K562 (cell line): Measurements from ENCODE around the gene HSDL2. TPM values are rescaled to one million over a fixed set of nuclear protein-coding genes. Genes with fewer than 3 reads are reported as not detected.

Experiments
- BRD4 ChIP-seq: fragments of 200-600 bp; sonication (generic); IDR thresholded peaks from 2 replicates; pipeline ENCODE4 v1.6.1; 2017; ENCODE audit warnings: inconsistent platforms
- CHD4 ChIP-seq: fragments of 200-600 bp; sonication (generic); IDR thresholded peaks from 3 replicates; pipeline ENCODE4 v1.6.1; 2012; ENCODE audit warnings: low read depth, mild to moderate bottlenecking, mixed read lengths, low read length, inconsistent platforms; ENCODE audit not compliant: insufficient read depth, insufficient replicate concordance, poor library complexity, severe bottlenecking
- DDX20 ChIP-seq: fragments of 450-650 bp; IDR thresholded peaks from 2 replicates; pipeline ENCODE4 v1.6.1; 2016; ENCODE audit warnings: missing genetic modification characterization, low read depth, mild to moderate bottlenecking, missing compliant biosample characterization, moderate library complexity
- FOXA3 ChIP-seq, 2 experiments: fragments of 450-650 bp in 1 of 2; sonication (generic) in 1 of 2; formaldehyde crosslinking; IDR thresholded peaks in 1 of 2; conservative IDR thresholded peaks in 1 of 2; 2 replicates each; pipeline versions ENCODE4 v1.4.0 to v1.8.0; 2020 to 2022; ENCODE audit warnings: mild to moderate bottlenecking in 2 of 2, missing genetic modification reagents in 1 of 2
- FOXK2 ChIP-seq, 2 experiments: fragments of 450-650 bp; IDR thresholded peaks in 1 of 2; conservative IDR thresholded peaks in 1 of 2; 2 replicates each; pipeline ENCODE4 v1.6.1; 2016; ENCODE audit warnings: low read depth in 2 of 2, mild to moderate bottlenecking in 1 of 2
- HEY1 ChIP-seq: fragments of 250-450 bp; sonication (Bioruptor Pico); IDR thresholded peaks from 2 replicates; pipeline ENCODE4 v1.5.0; 2020; ENCODE audit warnings: mild to moderate bottlenecking, moderate library complexity, borderline replicate concordance
- KDM1A ChIP-seq, 2 experiments: fragments of 450-650 bp; IDR thresholded peaks; 2 replicates each; pipeline ENCODE4 v1.6.1; 2016; ENCODE audit warnings: mild to moderate bottlenecking in 2 of 2
- MXI1 ChIP-seq: IDR thresholded peaks from 2 replicates; pipeline ENCODE4 v1.6.1; 2011; ENCODE audit warnings: low read depth, mild to moderate bottlenecking, improper control_type of control experiment, low read length
- RBM34 ChIP-seq: fragments of 200-400 bp; formaldehyde crosslinking; IDR thresholded peaks from 2 replicates; pipeline ENCODE4 v1.6.1; 2018; ENCODE audit warnings: low read length, borderline replicate concordance; ENCODE audit not compliant: insufficient read depth
- TAF15 ChIP-seq: fragments of 200-400 bp; formaldehyde crosslinking; IDR thresholded peaks from 2 replicates; pipeline ENCODE4 v1.6.1; 2017; ENCODE audit warnings: mild to moderate bottlenecking, low read depth, low read length, moderate library complexity
- THRAP3 ChIP-seq: fragments of 450-650 bp; IDR thresholded peaks from 2 replicates; pipeline ENCODE4 v1.6.1; 2016; ENCODE audit warnings: mild to moderate bottlenecking, inconsistent platforms, borderline replicate concordance
- ZBTB17 ChIP-seq: fragments of 450-650 bp; formaldehyde crosslinking; IDR thresholded peaks from 2 replicates; pipeline ENCODE4 v1.4.0; 2020; ENCODE audit warnings: mild to moderate bottlenecking
- ZNF224 ChIP-seq: sonication (generic); formaldehyde crosslinking; IDR thresholded peaks from 2 replicates; pipeline ENCODE4 v1.8.0; 2022; ENCODE audit warnings: mild to moderate bottlenecking, missing genetic modification reagents
- ZNF282 ChIP-seq: sonication (generic); formaldehyde crosslinking; IDR thresholded peaks from 2 replicates; pipeline ENCODE4 v1.8.1; 2023; ENCODE audit warnings: missing genetic modification reagents
- ZNF77 ChIP-seq: fragments of 250-450 bp; sonication (Bioruptor Pico); IDR thresholded peaks from 2 replicates; pipeline ENCODE4 v1.5.0; 2020
- polyA plus RNA-seq, 8 experiments: library from polyadenylated mRNA; depleted of rRNA in 4 of 8; stranded (reverse) in 5 of 8; unstranded in 3 of 8; fragments of >200 nt; fragmentation: Nextera tagmentation in 2 of 8; fragmentation: Illumina TruSeq in 1 of 8; extraction: Ambion mirVana in 2 of 8; extraction: Trizol in 1 of 8; gene quantifications; 2 replicates each; pipeline versions ENCODE4 v1.2.1 to v1.2.3, GENCODE V29; 2011 to 2014; ENCODE audit warnings: inconsistent platforms in 1 of 8, missing spikeins in 1 of 8
- total RNA-seq, 7 experiments: library from RNA; depleted of rRNA in 6 of 7; stranded (reverse); fragments of >200 nt in 6 of 7; fragmentation: Illumina TruSeq in 2 of 7; extraction: Trizol in 2 of 7; gene quantifications; 2 replicates each; pipeline versions ENCODE4 v1.2.1 to v1.2.3, GENCODE V29; 2011 to 2021; ENCODE audit warnings: low replicate concordance in 1 of 7
- TF ChIP-seq, protein P1 (sequence below): fragments of 450-650 bp; formaldehyde crosslinking; IDR thresholded peaks from 2 replicates; pipeline ENCODE4 v1.4.0; 2020; ENCODE audit warnings: mild to moderate bottlenecking, mixed read lengths
- TF ChIP-seq, protein P2 (sequence below): fragments of 150-350 bp; IDR thresholded peaks from 2 replicates; pipeline ENCODE4 v1.6.1; 2014; ENCODE audit warnings: low read depth, mild to moderate bottlenecking, low read length, borderline replicate concordance
- TF ChIP-seq, protein P3 (sequence below), 2 experiments: IDR thresholded peaks in 1 of 2; conservative IDR thresholded peaks in 1 of 2; 2 replicates each; pipeline ENCODE4 v1.6.1; 2016; ENCODE audit warnings: low read depth in 2 of 2, mild to moderate bottlenecking in 1 of 2, missing compliant biosample characterization in 1 of 2, missing genetic modification characterization in 1 of 2, moderate library complexity in 1 of 2
- TF ChIP-seq, protein P4 (sequence below): fragments of 250-450 bp; sonication (Bioruptor Pico); IDR thresholded peaks from 2 replicates; pipeline ENCODE4 v1.8.0; 2021; ENCODE audit warnings: mild to moderate bottlenecking, moderate library complexity

The HSDL2 gene
- total and polyA plus RNA-seq, 9 of the 15 experiments (the other 6 are each of a cell fraction or from before 2014, with no cell fraction given), result 22.8 to 74.1 (median 35.6) TPM

DNA sequence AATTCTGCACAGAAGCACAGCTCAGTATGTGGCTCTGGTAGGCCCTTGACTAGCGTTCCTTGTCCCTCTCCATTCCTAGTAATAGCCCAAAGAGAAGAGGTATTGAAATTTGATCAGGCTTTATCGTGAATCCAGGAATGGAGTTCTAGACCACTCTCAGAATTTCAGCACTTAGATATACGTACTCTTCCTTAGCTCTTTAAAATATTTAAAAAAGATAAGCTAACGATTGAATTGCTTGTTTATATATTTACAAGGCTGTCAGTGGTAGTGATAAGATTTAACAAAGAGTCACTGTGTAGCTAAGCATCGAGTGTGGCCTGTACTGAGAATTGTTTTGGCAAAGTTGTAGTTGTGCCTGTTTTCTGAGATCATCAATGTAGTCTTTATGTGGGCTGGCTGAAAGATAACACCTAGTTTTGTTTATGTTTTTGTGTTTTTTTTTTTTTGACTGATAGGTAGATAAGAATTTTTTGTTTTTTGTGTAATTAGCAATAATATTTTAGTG is 109.2 kb downstream of the HSDL2 start (continued):
- TF ChIP-seq FOXK2 (conservative IDR thresholded peaks at IDR 0.05 in 1 of 2, IDR thresholded peaks at IDR 0.05 in 1 of 2; ENCODE audit: low read depth in 2 of 2) (peak; percentile 69 to 75; a peak in 2 of 4 replicates), ZBTB17 (CRISPR knock-in tag) (no peak), THRAP3 (no peak), DDX20 (tag) (no peak), HEY1 (CRISPR knock-in tag) (no peak), FOXA3 (CRISPR knock-in tag; conservative IDR thresholded peaks at IDR 0.05 in 1 of 2, IDR thresholded peaks at IDR 0.05 in 1 of 2) (no peak), CHD4 (no peak), ZNF77 (CRISPR knock-in tag) (no peak), ZNF282 (CRISPR knock-in tag) (no peak), TAF15 (no peak), KDM1A (IDR thresholded peaks at IDR 0.05) (peak; percentile 22 to 44; a peak in 2 of 4 replicates), MXI1 (no peak), ZNF224 (CRISPR knock-in tag) (no peak), RBM34 (no peak), BRD4 (no peak)
- TF ChIP-seq, protein P1, sequence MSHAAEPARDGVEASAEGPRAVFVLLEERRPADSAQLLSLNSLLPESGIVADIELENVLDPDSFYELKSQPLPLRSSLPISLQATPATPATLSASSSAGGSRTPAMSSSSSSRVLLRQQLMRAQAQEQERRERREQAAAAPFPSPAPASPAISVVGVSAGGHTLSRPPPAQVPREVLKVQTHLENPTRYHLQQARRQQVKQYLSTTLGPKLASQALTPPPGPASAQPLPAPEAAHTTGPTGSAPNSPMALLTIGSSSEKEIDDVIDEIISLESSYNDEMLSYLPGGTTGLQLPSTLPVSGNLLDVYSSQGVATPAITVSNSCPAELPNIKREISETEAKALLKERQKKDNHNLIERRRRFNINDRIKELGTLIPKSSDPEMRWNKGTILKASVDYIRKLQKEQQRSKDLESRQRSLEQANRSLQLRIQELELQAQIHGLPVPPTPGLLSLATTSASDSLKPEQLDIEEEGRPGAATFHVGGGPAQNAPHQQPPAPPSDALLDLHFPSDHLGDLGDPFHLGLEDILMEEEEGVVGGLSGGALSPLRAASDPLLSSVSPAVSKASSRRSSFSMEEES (CRISPR knock-in tag), result no peak
- TF ChIP-seq, protein P2, sequence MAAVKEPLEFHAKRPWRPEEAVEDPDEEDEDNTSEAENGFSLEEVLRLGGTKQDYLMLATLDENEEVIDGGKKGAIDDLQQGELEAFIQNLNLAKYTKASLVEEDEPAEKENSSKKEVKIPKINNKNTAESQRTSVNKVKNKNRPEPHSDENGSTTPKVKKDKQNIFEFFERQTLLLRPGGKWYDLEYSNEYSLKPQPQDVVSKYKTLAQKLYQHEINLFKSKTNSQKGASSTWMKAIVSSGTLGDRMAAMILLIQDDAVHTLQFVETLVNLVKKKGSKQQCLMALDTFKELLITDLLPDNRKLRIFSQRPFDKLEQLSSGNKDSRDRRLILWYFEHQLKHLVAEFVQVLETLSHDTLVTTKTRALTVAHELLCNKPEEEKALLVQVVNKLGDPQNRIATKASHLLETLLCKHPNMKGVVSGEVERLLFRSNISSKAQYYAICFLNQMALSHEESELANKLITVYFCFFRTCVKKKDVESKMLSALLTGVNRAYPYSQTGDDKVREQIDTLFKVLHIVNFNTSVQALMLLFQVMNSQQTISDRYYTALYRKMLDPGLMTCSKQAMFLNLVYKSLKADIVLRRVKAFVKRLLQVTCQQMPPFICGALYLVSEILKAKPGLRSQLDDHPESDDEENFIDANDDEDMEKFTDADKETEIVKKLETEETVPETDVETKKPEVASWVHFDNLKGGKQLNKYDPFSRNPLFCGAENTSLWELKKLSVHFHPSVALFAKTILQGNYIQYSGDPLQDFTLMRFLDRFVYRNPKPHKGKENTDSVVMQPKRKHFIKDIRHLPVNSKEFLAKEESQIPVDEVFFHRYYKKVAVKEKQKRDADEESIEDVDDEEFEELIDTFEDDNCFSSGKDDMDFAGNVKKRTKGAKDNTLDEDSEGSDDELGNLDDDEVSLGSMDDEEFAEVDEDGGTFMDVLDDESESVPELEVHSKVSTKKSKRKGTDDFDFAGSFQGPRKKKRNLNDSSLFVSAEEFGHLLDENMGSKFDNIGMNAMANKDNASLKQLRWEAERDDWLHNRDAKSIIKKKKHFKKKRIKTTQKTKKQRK, result no peak
- TF ChIP-seq, protein P3, sequence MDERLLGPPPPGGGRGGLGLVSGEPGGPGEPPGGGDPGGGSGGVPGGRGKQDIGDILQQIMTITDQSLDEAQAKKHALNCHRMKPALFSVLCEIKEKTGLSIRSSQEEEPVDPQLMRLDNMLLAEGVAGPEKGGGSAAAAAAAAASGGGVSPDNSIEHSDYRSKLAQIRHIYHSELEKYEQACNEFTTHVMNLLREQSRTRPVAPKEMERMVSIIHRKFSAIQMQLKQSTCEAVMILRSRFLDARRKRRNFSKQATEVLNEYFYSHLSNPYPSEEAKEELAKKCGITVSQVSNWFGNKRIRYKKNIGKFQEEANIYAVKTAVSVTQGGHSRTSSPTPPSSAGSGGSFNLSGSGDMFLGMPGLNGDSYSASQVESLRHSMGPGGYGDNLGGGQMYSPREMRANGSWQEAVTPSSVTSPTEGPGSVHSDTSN (CRISPR knock-in tag; IDR thresholded peaks at IDR 0.05; ENCODE audit: low read depth), result no peak
- TF ChIP-seq, protein P3 (tag; conservative IDR thresholded peaks at IDR 0.05; ENCODE audit: low read depth), result peak; percentile 71
- TF ChIP-seq, protein P4, sequence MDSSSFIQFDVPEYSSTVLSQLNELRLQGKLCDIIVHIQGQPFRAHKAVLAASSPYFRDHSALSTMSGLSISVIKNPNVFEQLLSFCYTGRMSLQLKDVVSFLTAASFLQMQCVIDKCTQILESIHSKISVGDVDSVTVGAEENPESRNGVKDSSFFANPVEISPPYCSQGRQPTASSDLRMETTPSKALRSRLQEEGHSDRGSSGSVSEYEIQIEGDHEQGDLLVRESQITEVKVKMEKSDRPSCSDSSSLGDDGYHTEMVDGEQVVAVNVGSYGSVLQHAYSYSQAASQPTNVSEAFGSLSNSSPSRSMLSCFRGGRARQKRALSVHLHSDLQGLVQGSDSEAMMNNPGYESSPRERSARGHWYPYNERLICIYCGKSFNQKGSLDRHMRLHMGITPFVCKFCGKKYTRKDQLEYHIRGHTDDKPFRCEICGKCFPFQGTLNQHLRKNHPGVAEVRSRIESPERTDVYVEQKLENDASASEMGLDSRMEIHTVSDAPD (CRISPR knock-in tag), result no peak
